KBM-7 (cell line): ENCODE data around the gene SDCCAG8.

Source experiments
- DNase-seq: peaks from one replicate; pipeline ENCODE4 v3.0.0-alpha.2; 2015
- in situ Hi-C: fragments of 300-500 bp; cut with MboI; formaldehyde crosslinking; loops from 2 replicates; pipeline ENCODE4 v1.14.3; 2020; ENCODE audit warnings: low sequenced_read_pairs, low pct_unique_long_range_greater_than_20kb, mixed read lengths

The SDCCAG8 gene

GRCh38 chr1:243503155-243503554, 247.3 kb downstream of the SDCCAG8 start:
- DNase-seq: no peak
- in situ Hi-C loops: no loop called here

- in situ Hi-C loops: no loop called here
These were observed 250.3 kb downstream of the SDCCAG8 start for GRCh38 chr1:243505986-243506689.

GRCh38 chr1:243507001-243507671, 251.3 kb downstream of the SDCCAG8 start:
- in situ Hi-C loops: no loop called here
- DNase-seq: peak; percentile 55

More at GRCh38 chr1:243505986-243506689, 250.3 kb downstream of the SDCCAG8 start:
- DNase-seq: no peak

GRCh38 chr1:243507672-243508302, 251.9 kb downstream of the SDCCAG8 start:
- DNase-seq: peak; percentile 10
- in situ Hi-C loops: no loop called here

GRCh38 chr1:243508303-243508713, 252.5 kb downstream of the SDCCAG8 start:
- in situ Hi-C loops: no loop called here
- DNase-seq: peak; percentile 37

GRCh38 chr1:243508943-243509342, 253.1 kb downstream of the SDCCAG8 start:
- DNase-seq: no peak
- in situ Hi-C loops: no loop called here

GRCh38 chr1:243510928-243511327, 255.1 kb downstream of the SDCCAG8 start:
- DNase-seq: no peak
- in situ Hi-C loops: no loop called here

- DNase-seq: no peak
- in situ Hi-C loops: no loop called here
These were observed 258.1 kb downstream of the SDCCAG8 start for GRCh38 chr1:243513726-243514491.

- in situ Hi-C loops: no loop called here
- DNase-seq: no peak
These were observed 259.1 kb downstream of the SDCCAG8 start for GRCh38 chr1:243514927-243515326.

GRCh38 chr1:243520831-243521230, 265.0 kb downstream of the SDCCAG8 start:
- no peak for DNase-seq
- in situ Hi-C loops: no loop called here

GRCh38 chr1:243523766-243524165, 267.9 kb downstream of the SDCCAG8 start:
- no peak for DNase-seq
- in situ Hi-C loops: no loop called here

- no peak for DNase-seq
- in situ Hi-C loops: no loop called here
These were observed 269.2 kb downstream of the SDCCAG8 start for GRCh38 chr1:243525085-243525487.

- in situ Hi-C loops: no loop called here
These were observed 270.3 kb downstream of the SDCCAG8 start for GRCh38 chr1:243526180-243526579.

GRCh38 chr1:243528459-243529121, 272.7 kb downstream of the SDCCAG8 start:
- DNase-seq: no peak

More at GRCh38 chr1:243526180-243526579, 270.3 kb downstream of the SDCCAG8 start:
- no peak for DNase-seq

GRCh38 chr1:243529512-243529911, 273.7 kb downstream of the SDCCAG8 start:
- no peak for DNase-seq
- in situ Hi-C loops: no loop called here

More at GRCh38 chr1:243528459-243529121, 272.7 kb downstream of the SDCCAG8 start:
- in situ Hi-C loops: no loop called here

- no peak for DNase-seq
- in situ Hi-C loops: no loop called here
These were observed 279.2 kb downstream of the SDCCAG8 start for GRCh38 chr1:243535014-243535413.

GRCh38 chr1:243539636-243540035, 283.8 kb downstream of the SDCCAG8 start:
- in situ Hi-C loops: no loop called here
- no peak for DNase-seq

GRCh38 chr1:243542739-243543415, 287.0 kb downstream of the SDCCAG8 start:
- no peak for DNase-seq

More at GRCh38 chr1:243542739-243543415, 287.0 kb downstream of the SDCCAG8 start:
- in situ Hi-C loops: no loop called here
